Neuronal stem cell (in vitro differentiated cells): ENCODE results near the gene TAX1BP1.

Experiments
- DNase-seq: peaks from one replicate; pipeline ENCODE4 v3.0.0-alpha.2; 2013; ENCODE audit warnings: low spot score
- H2AFZ ChIP-seq: one replicate; pipeline ENCODE4 v1.6.1; 2013; ENCODE audit warnings: mild to moderate bottlenecking, low read length, inconsistent platforms
- H2AK5ac ChIP-seq: 2 replicates; pipeline ENCODE4 v1.6.1; 2013; ENCODE audit warnings: low read depth, mild to moderate bottlenecking, inconsistent platforms, low read length, moderate library complexity, mixed read lengths
- H2BK120ac ChIP-seq: 2 replicates; pipeline ENCODE4 v1.6.1; 2013; ENCODE audit warnings: low read depth, mild to moderate bottlenecking, inconsistent platforms, low read length, moderate library complexity, mixed read lengths
- H2BK12ac ChIP-seq: one replicate; pipeline ENCODE4 v1.6.1; 2013; ENCODE audit warnings: low read length, inconsistent platforms
- H2BK15ac ChIP-seq: 2 replicates; pipeline ENCODE4 v1.6.1; 2013; ENCODE audit warnings: mild to moderate bottlenecking, low read length, inconsistent platforms, mixed read lengths
- H2BK5ac ChIP-seq: one replicate; pipeline ENCODE4 v1.6.1; 2013; ENCODE audit warnings: inconsistent platforms, mild to moderate bottlenecking, low read length, moderate library complexity
- H3K14ac ChIP-seq: one replicate; pipeline ENCODE4 v1.6.1; 2013; ENCODE audit warnings: low read length, inconsistent platforms
- H3K18ac ChIP-seq: 2 replicates; pipeline ENCODE4 v1.6.1; 2013; ENCODE audit warnings: low read length, inconsistent platforms
- H3K23ac ChIP-seq: 2 replicates; pipeline ENCODE4 v1.6.1; 2013; ENCODE audit warnings: low read depth, mild to moderate bottlenecking, mixed read lengths, low read length, inconsistent platforms; ENCODE audit not compliant: poor library complexity
- H3K27ac ChIP-seq: replicated peaks from 3 replicates; pipeline ENCODE4 v1.5.1; 2013; ENCODE audit warnings: low read length, inconsistent platforms
- H3K27me3 ChIP-seq, 3 experiments: 2 replicates each; pipeline ENCODE4 v1.6.1; 2013; ENCODE audit warnings: low read length in 3 of 3, mild to moderate bottlenecking in 2 of 3, inconsistent platforms in 1 of 3, low read depth in 1 of 3, mixed read lengths in 1 of 3, moderate library complexity in 1 of 3; ENCODE audit not compliant: control insufficient read depth in 3 of 3, insufficient read depth in 3 of 3
- H3K36me3 ChIP-seq, 2 donors: replicated peaks in 1 of 2; 2 replicates each; pipeline ENCODE4 v1.6.1; 2013; ENCODE audit warnings: low read length in 2 of 2; ENCODE audit not compliant: control insufficient read depth in 2 of 2, insufficient read depth in 2 of 2
- H3K4ac ChIP-seq: 2 replicates; pipeline ENCODE4 v1.6.1; 2013; ENCODE audit warnings: inconsistent platforms, mild to moderate bottlenecking, low read length, moderate library complexity
- H3K4me1 ChIP-seq, 2 donors: 1 replicate in 1 of 2; 2 replicates in 1 of 2; pipeline ENCODE4 v1.6.1; 2013; ENCODE audit warnings: low read length in 2 of 2, low read depth in 1 of 2; ENCODE audit not compliant: control insufficient read depth in 2 of 2, insufficient read depth in 1 of 2
- H3K4me2 ChIP-seq: one replicate; pipeline ENCODE4 v1.6.1; 2013; ENCODE audit warnings: mild to moderate bottlenecking, low read length, inconsistent platforms; ENCODE audit not compliant: insufficient read depth, poor library complexity, severe bottlenecking
- H3K4me3 ChIP-seq, 2 donors: 2 replicates each; pipeline ENCODE4 v1.5.1; 2013; ENCODE audit warnings: low read length in 2 of 2, mild to moderate bottlenecking in 2 of 2, inconsistent platforms in 1 of 2, moderate library complexity in 1 of 2
- H3K79me1 ChIP-seq: one replicate; pipeline ENCODE4 v1.6.1; 2013; ENCODE audit warnings: low read depth, mild to moderate bottlenecking, inconsistent platforms, low read length, moderate library complexity
- H3K9ac ChIP-seq: one replicate; pipeline ENCODE4 v1.6.1; 2013; ENCODE audit warnings: mild to moderate bottlenecking, low read depth, low read length, inconsistent platforms; ENCODE audit not compliant: poor library complexity
- H3K9me3 ChIP-seq, 2 donors: replicated peaks in 1 of 2; 2 replicates each; pipeline versions ENCODE3 to v1.6.1; 2013; ENCODE audit warnings: low read length in 2 of 2, mild to moderate bottlenecking in 2 of 2, inconsistent platforms in 1 of 2, low read depth in 1 of 2, mixed read lengths in 1 of 2, moderate library complexity in 1 of 2; ENCODE audit not compliant: control insufficient read depth in 2 of 2, insufficient read depth in 1 of 2
- H4K8ac ChIP-seq: one replicate; pipeline ENCODE4 v1.6.1; 2013; ENCODE audit warnings: low read depth, mild to moderate bottlenecking, inconsistent platforms, low read length, moderate library complexity
- H4K91ac ChIP-seq: one replicate; pipeline ENCODE4 v1.6.1; 2013; ENCODE audit warnings: low read length, low read depth, mild to moderate bottlenecking, inconsistent platforms; ENCODE audit not compliant: poor library complexity
- WGBS, 2 donors: extraction: QIAGEN DNeasy Blood & Tissue Kit; methylation state at CpG; one replicate each; pipeline ENCODE4 v1.1.7; 2013; ENCODE audit warnings: missing lambda C conversion rate in 2 of 2, mixed read lengths in 1 of 2; ENCODE audit not compliant: insufficient read length in 2 of 2, insufficient replicate concordance in 1 of 2; ENCODE audit errors: extremely low coverage in 2 of 2; 5-methylcytosine and 5-hydroxymethylcytosine counted together

Gene TAX1BP1

GRCh38 chr7:27697861-27698430 is 42.0 kb upstream of the TAX1BP1 start:
- Histone ChIP-seq H3K4me3 (no peak overlapping the region), H3K9ac (no peak overlapping the region), H2BK15ac (no peak overlapping the region), H3K36me3 (no peaks in the 10 kb centered on the region), H3K27me3 (peaks cover 0 to 3% (median 0%) of the 10 kb centered on the region in 3 experiments), H3K4ac (no peak overlapping the region), H3K23ac (no peak overlapping the region), H2AFZ (no peak overlapping the region), H2BK12ac (no peak overlapping the region), H3K27ac (no peak overlapping the region), H2BK5ac (no peak overlapping the region), H4K8ac (no peak overlapping the region), H3K79me1 (no peaks in the 10 kb centered on the region), H3K4me1 (no peaks in the 10 kb centered on the region), H3K4me2 (no peak overlapping the region), H2BK120ac (no peak overlapping the region), H4K91ac (no peak overlapping the region), H3K14ac (no peak overlapping the region), H3K9me3 (no peaks in the 10 kb centered on the region), H2AK5ac (no peak overlapping the region), H3K18ac (no peak overlapping the region)
- WGBS, 2 donors = no CpG with 5 or more reads among the region's 3 CpGs
- DNase-seq = no peak

- no peak overlapping the region for H3K14ac ChIP-seq
- no peak overlapping the region for H3K4ac ChIP-seq
- H2AK5ac ChIP-seq = no peak overlapping the region
- H2BK120ac ChIP-seq = no peak overlapping the region
- no peak overlapping the region for H4K8ac ChIP-seq
- H3K4me1 ChIP-seq = no peaks in the 10 kb centered on the region
- no peak overlapping the region for H2BK12ac ChIP-seq
- H3K4me2 ChIP-seq = no peak overlapping the region
- H2AFZ ChIP-seq = no peak overlapping the region
- H3K27ac ChIP-seq = no peak overlapping the region
- H3K79me1 ChIP-seq = no peaks in the 10 kb centered on the region
- no peak overlapping the region for H3K18ac ChIP-seq
- no peak overlapping the region for H3K4me3 ChIP-seq
- no peak overlapping the region for H2BK15ac ChIP-seq
- H2BK5ac ChIP-seq = no peak overlapping the region
- H3K9me3 ChIP-seq = no peaks in the 10 kb centered on the region
- no CpG with 5 or more reads among the region's 2 CpGs for WGBS, 2 donors
- H3K27me3 ChIP-seq = peaks cover 0 to 3% (median 0%) of the 10 kb centered on the region in 3 experiments
- no peaks in the 10 kb centered on the region for H3K36me3 ChIP-seq
- no peak overlapping the region for H3K9ac ChIP-seq
- no peak overlapping the region for H3K23ac ChIP-seq
- no peak overlapping the region for H4K91ac ChIP-seq
- no peak for DNase-seq
Measured at GRCh38 chr7:27699751-27700150, 40.2 kb upstream of the TAX1BP1 start.

- no peak overlapping the region for H2AFZ ChIP-seq
- H3K18ac ChIP-seq = no peak overlapping the region
- no peak overlapping the region for H3K4me2 ChIP-seq
- no peak overlapping the region for H3K23ac ChIP-seq
- H2BK5ac ChIP-seq = no peak overlapping the region
- H3K4me1 ChIP-seq = no peaks in the 10 kb centered on the region
- no peaks in the 10 kb centered on the region for H3K9me3 ChIP-seq
- H3K27ac ChIP-seq = no peak overlapping the region
- no peak for DNase-seq
- no peak overlapping the region for H4K91ac ChIP-seq
- H3K36me3 ChIP-seq = no peaks in the 10 kb centered on the region
- no peak overlapping the region for H3K14ac ChIP-seq
- H3K4ac ChIP-seq = no peak overlapping the region
- no peak overlapping the region for H2BK120ac ChIP-seq
- H4K8ac ChIP-seq = no peak overlapping the region
- H2BK15ac ChIP-seq = no peak overlapping the region
- no peaks in the 10 kb centered on the region for H3K79me1 ChIP-seq
- H3K4me3 ChIP-seq = no peak overlapping the region
- H2BK12ac ChIP-seq = no peak overlapping the region
- H3K27me3 ChIP-seq = peaks cover 0 to 4% (median 0%) of the 10 kb centered on the region in 3 experiments
- H2AK5ac ChIP-seq = no peak overlapping the region
- WGBS, 2 donors = no CpG with 5 or more reads among the region's 6 CpGs
- H3K9ac ChIP-seq = no peak overlapping the region
Measured at GRCh38 chr7:27700501-27700900, 39.5 kb upstream of the TAX1BP1 start.

GRCh38 chr7:27703181-27703580 is 36.8 kb upstream of the TAX1BP1 start:
- no peak for DNase-seq
- Histone ChIP-seq H2AFZ (no peak overlapping the region), H2BK5ac (no peak overlapping the region), H3K4me1 (no peaks in the 10 kb centered on the region), H2BK12ac (no peak overlapping the region), H2AK5ac (no peak overlapping the region), H3K9ac (no peak overlapping the region), H3K27ac (no peak overlapping the region), H3K14ac (no peak overlapping the region), H3K4ac (no peak overlapping the region), H2BK15ac (no peak overlapping the region), H3K4me2 (no peak overlapping the region), H3K4me3 (no peak overlapping the region), H4K8ac (no peak overlapping the region), H3K27me3 (peaks cover 0 to 4% (median 0%) of the 10 kb centered on the region in 3 experiments), H3K23ac (no peak overlapping the region), H3K18ac (no peak overlapping the region), H3K36me3 (no peaks in the 10 kb centered on the region), H4K91ac (no peak overlapping the region), H2BK120ac (no peak overlapping the region), H3K79me1 (no peaks in the 10 kb centered on the region), H3K9me3 (no peaks in the 10 kb centered on the region)
- no CpG with 5 or more reads among the region's 1 CpG for WGBS, 2 donors
